K562 (cell line): Measurements from ENCODE around the gene DCUN1D1. TPM values are rescaled to one million over a fixed set of nuclear protein-coding genes. Genes with fewer than 3 reads are reported as not detected.
A peak's percentile ranks its signal among the peaks of the same experiment; 100 is the strongest.

ENCODE experiments used
- CC2D1A ChIP-seq: fragments of 450-650 bp; IDR thresholded peaks from 2 replicates; pipeline ENCODE4 v1.6.1; 2017; ENCODE audit warnings: mild to moderate bottlenecking
- CREB3 ChIP-seq: fragments of 450-650 bp; conservative IDR thresholded peaks from 2 replicates; pipeline ENCODE4 v1.6.1; 2016; ENCODE audit warnings: missing genetic modification characterization, low read depth, mild to moderate bottlenecking, missing compliant biosample characterization, moderate library complexity
- DIDO1 ChIP-seq: fragments of 450-650 bp; IDR thresholded peaks from 2 replicates; pipeline ENCODE4 v1.6.1; 2016; ENCODE audit warnings: low read depth, missing biosample characterization, missing genetic modification characterization
- DMBX1 ChIP-seq: fragments of 250-450 bp; sonication (Bioruptor Pico); IDR thresholded peaks from 2 replicates; pipeline ENCODE4 v1.8.0; 2022; ENCODE audit warnings: inconsistent platforms, mild to moderate bottlenecking, moderate library complexity, borderline replicate concordance
- MBD2 ChIP-seq: sonication (generic); IDR thresholded peaks from 2 replicates; pipeline ENCODE4 v1.6.1; 2016; ENCODE audit warnings: low read depth, borderline replicate concordance
- MTF1 ChIP-seq: fragments of 250-450 bp; sonication (Bioruptor Pico); IDR thresholded peaks from 2 replicates; pipeline ENCODE4 v1.9.0; 2021; ENCODE audit warnings: moderate library complexity, mild to moderate bottlenecking, inconsistent platforms, borderline replicate concordance
- NR2C2 ChIP-seq, 2 experiments: fragments of 200-800 bp in 1 of 2; sonication (Bioruptor generic) in 1 of 2; sonication (generic) in 1 of 2; formaldehyde crosslinking in 1 of 2; IDR thresholded peaks; 2 replicates each; pipeline versions ENCODE4 v1.6.1 to v1.8.0; 2016 to 2022; ENCODE audit warnings: mild to moderate bottlenecking in 1 of 2, missing compliant biosample characterization in 1 of 2, missing genetic modification characterization in 1 of 2, missing genetic modification reagents in 1 of 2
- NR4A1 ChIP-seq, 2 experiments: fragments of 250-450 bp in 1 of 2; fragments of 450-650 bp in 1 of 2; sonication (Bioruptor Pico) in 1 of 2; IDR thresholded peaks; 2 replicates each; pipeline versions ENCODE4 v1.4.0 to v1.6.1; 2016 to 2020; ENCODE audit warnings: mild to moderate bottlenecking in 2 of 2, missing compliant biosample characterization in 1 of 2, missing genetic modification characterization in 1 of 2, moderate library complexity in 1 of 2
- PRMT5 ChIP-seq: sonication (generic); formaldehyde crosslinking; IDR thresholded peaks from 2 replicates; pipeline ENCODE4 v1.5.0; 2020; ENCODE audit warnings: missing genetic modification reagents
- REST ChIP-seq, 2 experiments: fragments of 450-650 bp; formaldehyde crosslinking in 1 of 2; IDR thresholded peaks; 2 replicates each; pipeline versions ENCODE4 v1.4.0 to v1.6.1; 2014 to 2020; ENCODE audit warnings: mild to moderate bottlenecking in 2 of 2, borderline replicate concordance in 1 of 2, low read depth in 1 of 2
- SFPQ ChIP-seq: fragments of 200-400 bp; formaldehyde crosslinking; IDR thresholded peaks from 2 replicates; pipeline ENCODE4 v1.6.1; 2017; ENCODE audit warnings: mild to moderate bottlenecking, low read depth, low read length, moderate library complexity
- SMARCA5 ChIP-seq: fragments of 450-650 bp; IDR thresholded peaks from 2 replicates; pipeline ENCODE4 v1.6.1; 2016
- SNAPC5 ChIP-seq: fragments of 250-450 bp; sonication (Bioruptor Pico); IDR thresholded peaks from 2 replicates; pipeline ENCODE4 v1.8.0; 2021; ENCODE audit warnings: moderate library complexity, mild to moderate bottlenecking, inconsistent platforms
- STAG1 ChIP-seq: sonication (generic); formaldehyde crosslinking; IDR thresholded peaks from 2 replicates; pipeline ENCODE4 v1.5.0; 2020; ENCODE audit warnings: missing genetic modification reagents, borderline replicate concordance
- TRIM24 ChIP-seq, 2 experiments: fragments of 450-650 bp; IDR thresholded peaks; 2 replicates each; pipeline ENCODE4 v1.6.1; 2016
- ZNF133 ChIP-seq: fragments of 250-450 bp; sonication (Bioruptor Pico); IDR thresholded peaks from 2 replicates; pipeline ENCODE4 v1.4.0; 2020; ENCODE audit warnings: mild to moderate bottlenecking
- polyA plus RNA-seq, 8 experiments: library from polyadenylated mRNA; depleted of rRNA in 4 of 8; stranded (reverse) in 5 of 8; unstranded in 3 of 8; fragments of >200 nt; fragmentation: Nextera tagmentation in 2 of 8; fragmentation: Illumina TruSeq in 1 of 8; extraction: Ambion mirVana in 2 of 8; extraction: Trizol in 1 of 8; gene quantifications; 2 replicates each; pipeline versions ENCODE4 v1.2.1 to v1.2.3, GENCODE V29; 2011 to 2014; ENCODE audit warnings: inconsistent platforms in 1 of 8, missing spikeins in 1 of 8
- total RNA-seq, 7 experiments: library from RNA; depleted of rRNA in 6 of 7; stranded (reverse); fragments of >200 nt in 6 of 7; fragmentation: Illumina TruSeq in 2 of 7; extraction: Trizol in 2 of 7; gene quantifications; 2 replicates each; pipeline versions ENCODE4 v1.2.1 to v1.2.3, GENCODE V29; 2011 to 2021; ENCODE audit warnings: low replicate concordance in 1 of 7

DCUN1D1 gene
- total and polyA plus RNA-seq, 9 of the 15 experiments (the other 6 are each of a cell fraction or from before 2014, with no cell fraction given): 11.4 to 46.8 (median 28.2) TPM

GRCh38 chr3:182921665-182922355, 58.5 kb downstream of the DCUN1D1 start (continued):
- no peak for TF ChIP-seq CREB3 (tag)
- 0 out of 4 replicates have a peak, but pooled peaks of 1 of the 2 experiments have one; percentile 35 for TF ChIP-seq TRIM24 (IDR thresholded peaks at IDR 0.05)
- no peak for TF ChIP-seq ZNF133 (CRISPR knock-in tag)
- TF ChIP-seq STAG1: no peak
- TF ChIP-seq SFPQ: no peak
- TF ChIP-seq SMARCA5: no peak
- no peak for TF ChIP-seq MTF1
- no peak for TF ChIP-seq PRMT5 (CRISPR knock-in tag)
- TF ChIP-seq MBD2: no peak
- TF ChIP-seq REST (IDR thresholded peaks at IDR 0.05; ENCODE audit: borderline replicate concordance): no peak
- no peak for TF ChIP-seq REST (CRISPR knock-in tag; IDR thresholded peaks at IDR 0.05; ENCODE audit: low read depth)
- no peak for TF ChIP-seq NR2C2 (CRISPR knock-in tag; IDR thresholded peaks at IDR 0.05)
- TF ChIP-seq NR2C2 (tag; IDR thresholded peaks at IDR 0.05): no peak
- TF ChIP-seq DIDO1 (tag): no peak
- no peak for TF ChIP-seq NR4A1 (CRISPR knock-in tag; IDR thresholded peaks at IDR 0.05)
- no peak for TF ChIP-seq NR4A1 (tag; IDR thresholded peaks at IDR 0.05)
- TF ChIP-seq DMBX1: peak; percentile 44; the same call in 1 of the 2 replicates
- TF ChIP-seq CC2D1A: no peak
- no peak for TF ChIP-seq SNAPC5 (CRISPR knock-in tag)
